ENCODE measurements around the gene UBE2E1.

Gene UBE2E1

DNA sequence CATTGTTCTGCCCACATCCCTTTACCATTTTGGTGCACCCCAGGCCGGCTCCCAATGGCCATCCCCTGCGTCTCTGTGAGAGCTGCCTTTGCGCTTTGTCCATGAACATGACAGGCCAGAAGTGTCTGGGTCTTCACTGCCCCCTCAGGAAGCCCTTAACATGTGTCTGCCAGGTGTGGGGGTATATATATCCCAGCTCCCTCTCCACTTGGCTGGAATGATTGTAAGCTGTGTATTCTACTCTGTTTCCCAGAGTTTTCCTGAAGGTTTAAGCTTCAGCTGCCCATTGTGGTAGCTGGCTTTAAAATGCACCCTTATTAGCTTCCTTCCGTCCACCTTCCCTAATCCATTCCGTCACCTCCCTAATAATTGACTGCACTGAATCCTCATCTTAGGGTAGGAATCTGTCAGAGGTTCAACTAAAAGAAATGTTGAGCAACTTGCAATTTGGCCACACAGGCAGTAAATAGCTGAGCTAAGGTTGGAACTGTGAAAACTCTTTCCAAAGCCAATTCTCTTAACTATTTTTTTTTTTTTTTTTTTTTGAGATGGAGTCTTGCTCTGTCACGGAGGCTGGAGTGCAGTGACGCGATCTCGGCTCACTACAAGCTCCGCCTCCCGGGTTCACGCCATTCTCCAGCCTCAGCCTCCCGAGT, 30.4 kb upstream of the UBE2E1 start:
- no peaks in the 10 kb centered on the region for H3K27me3 ChIP-seq
- H3K4me1 ChIP-seq (ENCODE audit: control insufficient read depth in 1 of 2, insufficient read depth in 1 of 2, low read depth in 1 of 2, low read length in 1 of 2), result no peaks in the 10 kb centered on the region
- H3K27ac ChIP-seq, result no peak overlapping the region
- no peaks in the 10 kb centered on the region for H3K36me3 ChIP-seq
- H3K4me3 ChIP-seq (ENCODE audit: low read depth in 1 of 2, low read length in 1 of 2), result no peak overlapping the region
- H3K9me3 ChIP-seq, result no peaks in the 10 kb centered on the region
- TF ChIP-seq, protein P1, sequence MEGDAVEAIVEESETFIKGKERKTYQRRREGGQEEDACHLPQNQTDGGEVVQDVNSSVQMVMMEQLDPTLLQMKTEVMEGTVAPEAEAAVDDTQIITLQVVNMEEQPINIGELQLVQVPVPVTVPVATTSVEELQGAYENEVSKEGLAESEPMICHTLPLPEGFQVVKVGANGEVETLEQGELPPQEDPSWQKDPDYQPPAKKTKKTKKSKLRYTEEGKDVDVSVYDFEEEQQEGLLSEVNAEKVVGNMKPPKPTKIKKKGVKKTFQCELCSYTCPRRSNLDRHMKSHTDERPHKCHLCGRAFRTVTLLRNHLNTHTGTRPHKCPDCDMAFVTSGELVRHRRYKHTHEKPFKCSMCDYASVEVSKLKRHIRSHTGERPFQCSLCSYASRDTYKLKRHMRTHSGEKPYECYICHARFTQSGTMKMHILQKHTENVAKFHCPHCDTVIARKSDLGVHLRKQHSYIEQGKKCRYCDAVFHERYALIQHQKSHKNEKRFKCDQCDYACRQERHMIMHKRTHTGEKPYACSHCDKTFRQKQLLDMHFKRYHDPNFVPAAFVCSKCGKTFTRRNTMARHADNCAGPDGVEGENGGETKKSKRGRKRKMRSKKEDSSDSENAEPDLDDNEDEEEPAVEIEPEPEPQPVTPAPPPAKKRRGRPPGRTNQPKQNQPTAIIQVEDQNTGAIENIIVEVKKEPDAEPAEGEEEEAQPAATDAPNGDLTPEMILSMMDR (IDR thresholded peaks at IDR 0.05), result no peak

DNA sequence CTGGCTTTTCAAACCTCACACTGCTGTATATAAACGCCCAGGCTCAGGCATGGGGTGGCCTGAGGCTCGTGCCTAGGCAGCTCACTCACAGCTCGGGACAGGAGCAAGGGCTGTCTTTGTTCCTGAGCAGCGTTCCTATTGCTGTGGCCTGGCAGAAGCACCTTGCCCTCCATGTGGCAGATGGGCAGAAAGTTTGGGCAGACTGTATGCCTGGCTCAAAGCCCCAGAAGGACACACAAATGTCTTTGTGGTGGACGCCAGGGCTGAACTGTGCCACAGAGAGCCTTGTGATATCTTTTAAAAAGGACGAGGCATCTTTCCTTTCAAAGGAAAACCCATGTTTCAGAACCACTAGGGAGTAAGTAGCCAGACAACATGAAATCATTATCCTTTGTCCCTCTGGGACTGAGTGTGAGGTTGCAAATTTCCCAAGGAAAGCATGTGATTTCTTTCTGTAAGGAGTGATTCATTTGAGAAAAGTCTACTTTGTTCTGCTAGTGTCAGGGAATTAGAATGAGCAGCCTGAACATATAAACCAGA, 29.3 kb upstream of the UBE2E1 start:
- H3K36me3 ChIP-seq, result no peaks in the 10 kb centered on the region
- no peaks in the 10 kb centered on the region for H3K4me1 ChIP-seq (ENCODE audit: control insufficient read depth in 1 of 2, insufficient read depth in 1 of 2, low read depth in 1 of 2, low read length in 1 of 2)
- no peaks in the 10 kb centered on the region for H3K27me3 ChIP-seq
- TF ChIP-seq, protein P1 (IDR thresholded peaks at IDR 0.05), result no peak
- no peaks in the 10 kb centered on the region for H3K9me3 ChIP-seq
- H3K4me3 ChIP-seq (ENCODE audit: low read depth in 1 of 2, low read length in 1 of 2), result no peak overlapping the region
- no peak overlapping the region for H3K27ac ChIP-seq

- TF ChIP-seq, protein P1 (IDR thresholded peaks at IDR 0.05), result no peak
- Histone ChIP-seq H3K27ac (no peak overlapping the region), H3K9me3 (no peaks in the 10 kb centered on the region), H3K4me1 (ENCODE audit: control insufficient read depth in 1 of 2, insufficient read depth in 1 of 2, low read depth in 1 of 2, low read length in 1 of 2) (no peaks in the 10 kb centered on the region), H3K4me3 (ENCODE audit: low read depth in 1 of 2, low read length in 1 of 2) (no peak overlapping the region), H3K36me3 (no peaks in the 10 kb centered on the region), H3K27me3 (no peaks in the 10 kb centered on the region)
Measured at GRCh38 chr3:23778446-23778845, 27.3 kb upstream of the UBE2E1 start.

GRCh38 chr3:23779841-23780240, 25.9 kb upstream of the UBE2E1 start:
- no peaks in the 10 kb centered on the region for H3K4me1 ChIP-seq (ENCODE audit: control insufficient read depth in 1 of 2, insufficient read depth in 1 of 2, low read depth in 1 of 2, low read length in 1 of 2)
- no peak overlapping the region for H3K4me3 ChIP-seq (ENCODE audit: low read depth in 1 of 2, low read length in 1 of 2)
- TF ChIP-seq, protein P1 (IDR thresholded peaks at IDR 0.05), result no peak
- H3K27me3 ChIP-seq, result no peaks in the 10 kb centered on the region
- H3K36me3 ChIP-seq, result no peaks in the 10 kb centered on the region
- H3K27ac ChIP-seq, result no peak overlapping the region
- H3K9me3 ChIP-seq, result no peaks in the 10 kb centered on the region

DNA sequence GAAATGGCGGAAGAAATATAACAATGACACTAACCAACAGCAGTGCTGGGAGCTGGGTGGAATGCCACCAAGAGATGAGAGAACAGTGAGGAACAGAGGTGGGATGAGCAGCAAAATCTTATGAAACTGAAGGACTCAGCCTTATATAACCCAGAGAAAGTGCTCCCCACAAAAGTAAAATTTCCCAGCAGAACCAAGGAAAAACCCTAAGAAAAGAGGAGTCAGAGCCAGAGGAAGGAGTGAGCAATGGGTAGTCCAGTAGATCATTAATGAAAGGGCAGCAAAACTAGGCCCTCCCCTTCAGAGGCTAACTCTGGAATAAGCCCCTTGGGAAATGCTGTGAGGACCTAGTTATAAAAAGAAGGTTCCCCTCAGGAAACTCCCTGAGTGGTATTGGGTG, 24.7 kb upstream of the UBE2E1 start:
- no peak overlapping the region for H3K27ac ChIP-seq
- H3K4me1 ChIP-seq (ENCODE audit: control insufficient read depth in 1 of 2, insufficient read depth in 1 of 2, low read depth in 1 of 2, low read length in 1 of 2), result no peaks in the 10 kb centered on the region
- no peaks in the 10 kb centered on the region for H3K36me3 ChIP-seq
- no peaks in the 10 kb centered on the region for H3K9me3 ChIP-seq
- TF ChIP-seq, protein P1 (IDR thresholded peaks at IDR 0.05), result no peak
- no peaks in the 10 kb centered on the region for H3K27me3 ChIP-seq
- H3K4me3 ChIP-seq (ENCODE audit: low read depth in 1 of 2, low read length in 1 of 2), result no peak overlapping the region
